ENCODE data around the gene STAT1.

The STAT1 gene

GRCh38 chr2:191038241-191038725, 24.3 kb upstream of the STAT1 start:
- Histone ChIP-seq H3K79me2 (ENCODE audit: insufficient read depth, low read depth) (no peaks in the 10 kb centered on the region), H3K4me2 (peak overlapping the region; percentile 54), H3K27ac (0 out of 2 replicates have a peak overlapping the region, but pooled peaks have one; percentile 4), H3K4me3 (IDR thresholded peaks at IDR 0.05; ENCODE audit: insufficient read depth, low read depth, low read length) (no peak overlapping the region), H3K36me3 (ENCODE audit: insufficient read depth) (no peaks in the 10 kb centered on the region), H3K4me1 (ENCODE audit: low read depth, poor library complexity, severe bottlenecking) (peaks cover 12% of the 10 kb centered on the region), H4K20me1 (ENCODE audit: insufficient read depth) (no peaks in the 10 kb centered on the region), H3K27me3 (ENCODE audit: insufficient read depth, low read depth) (no peaks in the 10 kb centered on the region), H2AFZ (ENCODE audit: low read depth) (peak overlapping the region; percentile 17; the same call in 1 of the 2 replicates), H3K9ac (no peak overlapping the region)
- no peak for TF ChIP-seq CTCF (conservative IDR thresholded peaks at IDR 0.05; ENCODE audit: low read depth, low read length)

- Histone ChIP-seq H3K4me1 (ENCODE audit: low read depth, poor library complexity, severe bottlenecking) (peaks cover 12% of the 10 kb centered on the region), H4K20me1 (ENCODE audit: insufficient read depth) (no peaks in the 10 kb centered on the region), H3K4me3 (IDR thresholded peaks at IDR 0.05; ENCODE audit: insufficient read depth, low read depth, low read length) (no peak overlapping the region), H3K79me2 (ENCODE audit: insufficient read depth, low read depth) (no peaks in the 10 kb centered on the region), H3K9ac (no peak overlapping the region), H2AFZ (ENCODE audit: low read depth) (no peak overlapping the region), H3K27ac (no peak overlapping the region), H3K4me2 (no peak overlapping the region), H3K27me3 (ENCODE audit: insufficient read depth, low read depth) (no peaks in the 10 kb centered on the region), H3K36me3 (ENCODE audit: insufficient read depth) (no peaks in the 10 kb centered on the region)
- no peak for TF ChIP-seq CTCF (conservative IDR thresholded peaks at IDR 0.05; ENCODE audit: low read depth, low read length)
Observed at GRCh38 chr2:191037351-191037750, 23.4 kb upstream of the STAT1 start.

- Histone ChIP-seq H3K79me2 (ENCODE audit: insufficient read depth, low read depth) (no peaks in the 10 kb centered on the region), H3K27me3 (ENCODE audit: insufficient read depth, low read depth) (no peaks in the 10 kb centered on the region), H3K9ac (no peak overlapping the region), H3K36me3 (ENCODE audit: insufficient read depth) (no peaks in the 10 kb centered on the region), H2AFZ (ENCODE audit: low read depth) (no peak overlapping the region), H3K4me3 (IDR thresholded peaks at IDR 0.05; ENCODE audit: insufficient read depth, low read depth, low read length) (no peak overlapping the region), H4K20me1 (ENCODE audit: insufficient read depth) (no peaks in the 10 kb centered on the region), H3K27ac (no peak overlapping the region), H3K4me1 (ENCODE audit: low read depth, poor library complexity, severe bottlenecking) (peaks cover 12% of the 10 kb centered on the region), H3K4me2 (no peak overlapping the region)
- no peak for TF ChIP-seq CTCF (conservative IDR thresholded peaks at IDR 0.05; ENCODE audit: low read depth, low read length)
Observed at GRCh38 chr2:191036363-191036762, 22.4 kb upstream of the STAT1 start.

DNA sequence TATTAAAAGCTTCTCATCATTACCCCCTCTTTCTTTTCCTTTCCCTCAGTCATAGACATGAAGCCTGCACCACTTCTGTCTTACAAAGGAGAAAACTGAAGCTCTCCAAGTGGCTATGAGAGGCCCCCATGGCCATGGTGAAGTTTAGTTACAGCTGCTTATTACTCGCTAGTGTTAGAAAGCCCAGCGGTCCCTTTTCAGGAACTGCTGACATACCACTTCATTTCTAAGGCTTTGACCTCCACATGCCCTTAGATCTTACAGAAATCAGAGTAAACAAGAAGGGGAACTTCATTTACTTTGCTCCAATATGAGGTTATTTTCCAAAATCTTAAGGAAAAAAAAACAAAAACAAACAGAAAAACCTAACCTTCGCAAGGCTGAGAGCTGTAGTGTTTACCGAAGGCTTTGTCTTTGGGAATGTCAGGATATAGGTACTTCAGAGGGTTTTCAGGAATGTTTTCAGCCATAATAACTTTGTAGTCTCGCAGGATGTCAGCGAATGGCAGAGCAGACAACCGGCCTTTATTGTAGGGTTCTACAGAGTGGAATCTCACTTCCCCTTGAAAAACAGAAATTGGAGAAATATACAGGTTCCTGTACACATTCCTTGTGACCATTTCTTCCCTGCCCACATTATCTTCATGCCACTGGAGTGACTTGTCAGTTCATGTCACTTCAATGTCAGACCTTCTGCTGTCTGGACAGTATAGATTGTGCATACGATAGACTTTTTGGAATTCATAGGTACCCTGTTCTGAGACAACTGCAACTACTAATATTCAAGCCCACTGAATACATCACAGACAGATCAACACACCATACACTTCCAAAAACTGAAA, 18.8 kb upstream of the STAT1 start:
- Histone ChIP-seq H3K9ac (no peak overlapping the region), H3K4me2 (no peak overlapping the region), H3K36me3 (ENCODE audit: insufficient read depth) (no peaks in the 10 kb centered on the region), H3K79me2 (ENCODE audit: insufficient read depth, low read depth) (no peaks in the 10 kb centered on the region), H2AFZ (ENCODE audit: low read depth) (no peak overlapping the region), H4K20me1 (ENCODE audit: insufficient read depth) (no peaks in the 10 kb centered on the region), H3K4me1 (ENCODE audit: low read depth, poor library complexity, severe bottlenecking) (peaks cover under 1% of the 10 kb centered on the region), H3K27me3 (ENCODE audit: insufficient read depth, low read depth) (no peaks in the 10 kb centered on the region), H3K4me3 (IDR thresholded peaks at IDR 0.05; ENCODE audit: insufficient read depth, low read depth, low read length) (no peak overlapping the region), H3K27ac (no peak overlapping the region)
- TF ChIP-seq CTCF (conservative IDR thresholded peaks at IDR 0.05; ENCODE audit: low read depth, low read length) = no peak
